HepG2 (cell line): ENCODE data around the gene PLXNB2. TPM values are rescaled to one million over a fixed set of nuclear protein-coding genes. Genes with fewer than 3 reads are reported as not detected.

Experiments used
- MYC ChIP-seq: sonication (generic); formaldehyde crosslinking; IDR thresholded peaks from 2 replicates; pipeline ENCODE4 v1.9.0; 2021; ENCODE audit warnings: missing genetic modification reagents, borderline replicate concordance
- ONECUT2 ChIP-seq: sonication (generic); formaldehyde crosslinking; IDR thresholded peaks from 2 replicates; pipeline ENCODE4 v1.4.0; 2020; ENCODE audit warnings: missing genetic modification reagents
- PTBP1 ChIP-seq: fragments of 200-400 bp; formaldehyde crosslinking; IDR thresholded peaks from 2 replicates; pipeline ENCODE4 v1.6.1; 2018; ENCODE audit warnings: low read length, low read depth; ENCODE audit not compliant: poor library complexity, severe bottlenecking
- REST ChIP-seq, 2 experiments: IDR thresholded peaks; 2 replicates each; pipeline ENCODE4 v1.6.1; 2011 to 2012; ENCODE audit warnings: low read length in 2 of 2, borderline replicate concordance in 1 of 2, low read depth in 1 of 2, mild to moderate bottlenecking in 1 of 2, moderate library complexity in 1 of 2
- SATB2 ChIP-seq: sonication (generic); formaldehyde crosslinking; IDR thresholded peaks from 2 replicates; pipeline ENCODE4 v1.5.0; 2020; ENCODE audit warnings: missing genetic modification reagents
- SOX6 ChIP-seq, 2 experiments: fragments of 450-650 bp in 1 of 2; sonication (generic) in 1 of 2; formaldehyde crosslinking in 1 of 2; IDR thresholded peaks; 2 replicates each; pipeline versions ENCODE4 v1.4.0 to v1.6.1; 2017 to 2020; ENCODE audit warnings: antibody characterized with exemption in 1 of 2, mild to moderate bottlenecking in 1 of 2, missing genetic modification reagents in 1 of 2
- STAT5B ChIP-seq: sonication (generic); formaldehyde crosslinking; IDR thresholded peaks from 2 replicates; pipeline ENCODE4 v1.4.0; 2020; ENCODE audit warnings: missing genetic modification reagents
- TEF ChIP-seq: sonication (generic); formaldehyde crosslinking; IDR thresholded peaks from 2 replicates; pipeline ENCODE4 v1.5.0; 2020; ENCODE audit warnings: missing genetic modification reagents
- THAP11 ChIP-seq: IDR thresholded peaks from 2 replicates; pipeline ENCODE4 v1.6.1; 2016; ENCODE audit warnings: missing biosample characterization, missing genetic modification reagents
- ZBTB33 ChIP-seq: sonication (generic); formaldehyde crosslinking; IDR thresholded peaks from 2 replicates; pipeline ENCODE4 v1.4.0; 2020; ENCODE audit warnings: missing genetic modification reagents
- ZFP36L2 ChIP-seq: sonication (generic); formaldehyde crosslinking; IDR thresholded peaks from 2 replicates; pipeline ENCODE4 v1.4.0; 2020; ENCODE audit warnings: missing genetic modification reagents
- ZFP41 ChIP-seq: sonication (generic); formaldehyde crosslinking; IDR thresholded peaks from 2 replicates; pipeline ENCODE4 v1.4.0; 2020; ENCODE audit warnings: mild to moderate bottlenecking, missing genetic modification reagents, borderline replicate concordance
- ZMYM3 ChIP-seq: sonication (generic); formaldehyde crosslinking; IDR thresholded peaks from 2 replicates; pipeline ENCODE4 v1.5.1; 2020; ENCODE audit warnings: mild to moderate bottlenecking, missing genetic modification reagents
- ZNF335 ChIP-seq: sonication (generic); formaldehyde crosslinking; IDR thresholded peaks from 2 replicates; pipeline ENCODE4 v1.4.0; 2020; ENCODE audit warnings: missing genetic modification reagents
- ZNF558 ChIP-seq: sonication (generic); formaldehyde crosslinking; IDR thresholded peaks from 2 replicates; pipeline ENCODE4 v1.9.0; 2022; ENCODE audit warnings: mild to moderate bottlenecking, missing genetic modification reagents, borderline replicate concordance
- polyA plus RNA-seq, 8 experiments: library from polyadenylated mRNA; depleted of rRNA in 3 of 8; stranded (reverse) in 7 of 8; unstranded in 1 of 8; fragments of >200 nt; fragmentation: Illumina TruSeq in 4 of 8; extraction: Trizol in 4 of 8; gene quantifications; 2 replicates each; pipeline versions ENCODE4 v1.2.1 to v1.2.3, GENCODE V29; 2011 to 2016; ENCODE audit warnings: low read depth in 4 of 8, missing spikeins in 1 of 8, mixed read lengths in 1 of 8; ENCODE audit not compliant: insufficient read depth in 1 of 8
- total RNA-seq, 5 experiments: library from RNA; depleted of rRNA; stranded (reverse); fragments of >200 nt; fragmentation: Illumina TruSeq; extraction: Trizol; gene quantifications; 2 replicates each; pipeline ENCODE4 v1.2.3, GENCODE V29; 2016; ENCODE audit warnings: low read depth in 1 of 5
- TF ChIP-seq, protein P1 (sequence below): IDR thresholded peaks from 2 replicates; pipeline ENCODE4 v1.6.1; 2012; ENCODE audit warnings: inconsistent platforms
- TF ChIP-seq, protein P2 (sequence below): sonication (generic); formaldehyde crosslinking; IDR thresholded peaks from 2 replicates; pipeline ENCODE4 v1.4.0; 2020; ENCODE audit warnings: mild to moderate bottlenecking, missing genetic modification reagents
- TF ChIP-seq, protein P3 (sequence below): sonication (generic); formaldehyde crosslinking; conservative IDR thresholded peaks from 2 replicates; pipeline ENCODE4 v1.4.0; 2020; ENCODE audit warnings: mild to moderate bottlenecking, missing genetic modification reagents, moderate library complexity

Gene PLXNB2
- total and polyA plus RNA-seq, 2 of the 13 experiments (the other 11 are each of a cell fraction or from before 2014, with no cell fraction given): 32.6 to 68.9 TPM

DNA sequence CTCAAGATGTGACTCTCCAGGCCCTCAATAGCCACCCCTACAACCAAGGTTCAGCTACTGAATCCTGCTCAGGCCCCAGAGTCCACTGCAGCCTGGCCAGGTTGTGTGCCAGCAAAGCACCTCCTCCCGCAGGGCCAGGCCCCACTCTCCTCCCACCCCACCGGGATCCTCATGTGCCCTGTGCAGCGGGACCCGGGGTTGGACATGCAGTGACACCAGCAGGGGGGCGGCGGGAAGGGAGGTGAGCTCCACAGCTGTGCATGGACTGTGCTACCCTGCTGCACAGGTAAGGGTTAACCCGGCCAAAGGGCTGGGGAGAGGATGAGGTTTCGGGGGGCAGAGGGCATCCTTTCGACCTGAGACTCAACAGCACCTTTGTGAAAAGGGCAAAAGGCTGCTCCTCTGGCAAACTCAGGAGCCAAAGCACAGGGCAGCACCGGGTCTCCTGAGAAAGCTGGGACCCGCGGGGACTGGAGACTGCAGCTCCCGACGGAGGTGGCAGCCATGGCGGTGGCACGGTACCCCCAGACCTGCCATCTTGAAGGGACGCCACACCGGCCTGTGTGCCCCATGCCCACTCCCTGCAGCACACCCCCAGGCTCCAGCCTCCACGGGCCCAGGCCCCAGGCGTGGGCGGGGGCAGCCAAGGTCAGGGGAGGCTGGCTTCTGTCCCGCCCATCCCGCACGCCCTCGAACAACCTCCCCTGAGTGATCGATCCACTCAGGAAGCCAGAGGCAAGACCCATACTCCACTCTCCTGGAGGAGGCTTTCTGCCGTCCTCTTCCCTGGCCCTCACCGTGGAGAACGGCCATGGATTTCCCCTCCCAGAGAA is 10.6 kb downstream of the PLXNB2 start (continued):
- TF ChIP-seq ZBTB33 (CRISPR knock-in tag) (no peak), ZNF558 (CRISPR knock-in tag) (no peak), SOX6 (IDR thresholded peaks at IDR 0.05) (no peak), SOX6 (CRISPR knock-in tag; IDR thresholded peaks at IDR 0.05) (no peak), PTBP1 (no peak), MYC (0 out of 2 replicates have a peak, but pooled peaks have one; percentile 5), STAT5B (CRISPR knock-in tag) (no peak), ZFP41 (no peak), ZNF335 (CRISPR knock-in tag) (no peak), SATB2 (CRISPR knock-in tag) (no peak), TEF (CRISPR knock-in tag) (no peak), REST (IDR thresholded peaks at IDR 0.05; ENCODE audit: borderline replicate concordance in 1 of 2, low read depth in 1 of 2, low read length in 2 of 2) (no peak), ZFP36L2 (CRISPR knock-in tag) (no peak), ONECUT2 (CRISPR knock-in tag) (peak; percentile 87), THAP11 (CRISPR knock-in tag) (no peak), ZMYM3 (CRISPR knock-in tag) (peak; percentile 41)
- TF ChIP-seq, protein P1, sequence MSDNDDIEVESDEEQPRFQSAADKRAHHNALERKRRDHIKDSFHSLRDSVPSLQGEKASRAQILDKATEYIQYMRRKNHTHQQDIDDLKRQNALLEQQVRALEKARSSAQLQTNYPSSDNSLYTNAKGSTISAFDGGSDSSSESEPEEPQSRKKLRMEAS: peak; percentile 33; the same call in 1 of the 2 replicates
- TF ChIP-seq, protein P2, sequence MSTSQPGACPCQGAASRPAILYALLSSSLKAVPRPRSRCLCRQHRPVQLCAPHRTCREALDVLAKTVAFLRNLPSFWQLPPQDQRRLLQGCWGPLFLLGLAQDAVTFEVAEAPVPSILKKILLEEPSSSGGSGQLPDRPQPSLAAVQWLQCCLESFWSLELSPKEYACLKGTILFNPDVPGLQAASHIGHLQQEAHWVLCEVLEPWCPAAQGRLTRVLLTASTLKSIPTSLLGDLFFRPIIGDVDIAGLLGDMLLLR (CRISPR knock-in tag): no peak
- TF ChIP-seq, protein P3, sequence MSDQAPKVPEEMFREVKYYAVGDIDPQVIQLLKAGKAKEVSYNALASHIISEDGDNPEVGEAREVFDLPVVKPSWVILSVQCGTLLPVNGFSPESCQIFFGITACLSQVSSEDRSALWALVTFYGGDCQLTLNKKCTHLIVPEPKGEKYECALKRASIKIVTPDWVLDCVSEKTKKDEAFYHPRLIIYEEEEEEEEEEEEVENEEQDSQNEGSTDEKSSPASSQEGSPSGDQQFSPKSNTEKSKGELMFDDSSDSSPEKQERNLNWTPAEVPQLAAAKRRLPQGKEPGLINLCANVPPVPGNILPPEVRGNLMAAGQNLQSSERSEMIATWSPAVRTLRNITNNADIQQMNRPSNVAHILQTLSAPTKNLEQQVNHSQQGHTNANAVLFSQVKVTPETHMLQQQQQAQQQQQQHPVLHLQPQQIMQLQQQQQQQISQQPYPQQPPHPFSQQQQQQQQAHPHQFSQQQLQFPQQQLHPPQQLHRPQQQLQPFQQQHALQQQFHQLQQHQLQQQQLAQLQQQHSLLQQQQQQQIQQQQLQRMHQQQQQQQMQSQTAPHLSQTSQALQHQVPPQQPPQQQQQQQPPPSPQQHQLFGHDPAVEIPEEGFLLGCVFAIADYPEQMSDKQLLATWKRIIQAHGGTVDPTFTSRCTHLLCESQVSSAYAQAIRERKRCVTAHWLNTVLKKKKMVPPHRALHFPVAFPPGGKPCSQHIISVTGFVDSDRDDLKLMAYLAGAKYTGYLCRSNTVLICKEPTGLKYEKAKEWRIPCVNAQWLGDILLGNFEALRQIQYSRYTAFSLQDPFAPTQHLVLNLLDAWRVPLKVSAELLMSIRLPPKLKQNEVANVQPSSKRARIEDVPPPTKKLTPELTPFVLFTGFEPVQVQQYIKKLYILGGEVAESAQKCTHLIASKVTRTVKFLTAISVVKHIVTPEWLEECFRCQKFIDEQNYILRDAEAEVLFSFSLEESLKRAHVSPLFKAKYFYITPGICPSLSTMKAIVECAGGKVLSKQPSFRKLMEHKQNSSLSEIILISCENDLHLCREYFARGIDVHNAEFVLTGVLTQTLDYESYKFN (CRISPR knock-in tag): peak; percentile 59
